ENCODE data around the gene DTD1. TPM values are rescaled to one million over a fixed set of nuclear protein-coding genes. Genes with fewer than 3 reads are reported as not detected.

The DTD1 gene
- total RNA-seq, 4 donors from 2014 or later, result 20.6 to 35.7 (median 26.7) TPM

- DNase-seq (ENCODE audit: low spot score) (no peak), ATAC-seq (ENCODE audit: low FRiP score) (no peak)
- TF ChIP-seq CTCF (IDR thresholded peaks at IDR 0.05), result no peak
These were observed 40.6 kb downstream of the DTD1 start for GRCh38 chr20:18628330-18628920.

GRCh38 chr20:18632196-18632789 is 44.4 kb downstream of the DTD1 start:
- no peak for DNase-seq (ENCODE audit: low spot score)
- ATAC-seq (ENCODE audit: low FRiP score), result peak; percentile 71
- peak in 1 of 3 donors; percentile 69 for TF ChIP-seq CTCF (IDR thresholded peaks at IDR 0.05)

GRCh38 chr20:18633411-18633810 is 45.6 kb downstream of the DTD1 start:
- TF ChIP-seq CTCF (IDR thresholded peaks at IDR 0.05), result no peak
- DNase-seq (ENCODE audit: low spot score) (no peak), ATAC-seq (ENCODE audit: low FRiP score) (no peak)

GRCh38 chr20:18634501-18634900 is 46.6 kb downstream of the DTD1 start:
- TF ChIP-seq CTCF (IDR thresholded peaks at IDR 0.05), result no peak
- no peak for DNase-seq (ENCODE audit: low spot score)
- no peak for ATAC-seq (ENCODE audit: low FRiP score)

- ATAC-seq (ENCODE audit: low FRiP score) (no peak), DNase-seq (ENCODE audit: low spot score) (no peak)
- TF ChIP-seq CTCF (IDR thresholded peaks at IDR 0.05), result no peak
These were observed 47.5 kb downstream of the DTD1 start for GRCh38 chr20:18635380-18635779.

GRCh38 chr20:18637224-18637623 is 49.4 kb downstream of the DTD1 start:
- no peak for ATAC-seq (ENCODE audit: low FRiP score)
- TF ChIP-seq CTCF (IDR thresholded peaks at IDR 0.05), result no peak
- no peak for DNase-seq (ENCODE audit: low spot score)

- no peak for TF ChIP-seq CTCF (IDR thresholded peaks at IDR 0.05)
- DNase-seq (ENCODE audit: low spot score) (no peak), ATAC-seq (ENCODE audit: low FRiP score) (no peak)
These were observed 50.9 kb downstream of the DTD1 start for GRCh38 chr20:18638768-18639167.

Measured in omental fat pad (tissue), 4 donors.